Inferior parietal cortex (tissue), 1 donor: ENCODE measurements around the gene FMO4.
"Not testable (repeated sequence)": the region's sequence is repeated elsewhere in the genome, so short reads cannot be mapped to it uniquely, and the experiment has no call there.

Experiments
- DNase-seq: peaks from one replicate; pipeline ENCODE4 v3.0.0-alpha.2; 2016; ENCODE audit errors: extremely low spot score

The FMO4 gene

DNA sequence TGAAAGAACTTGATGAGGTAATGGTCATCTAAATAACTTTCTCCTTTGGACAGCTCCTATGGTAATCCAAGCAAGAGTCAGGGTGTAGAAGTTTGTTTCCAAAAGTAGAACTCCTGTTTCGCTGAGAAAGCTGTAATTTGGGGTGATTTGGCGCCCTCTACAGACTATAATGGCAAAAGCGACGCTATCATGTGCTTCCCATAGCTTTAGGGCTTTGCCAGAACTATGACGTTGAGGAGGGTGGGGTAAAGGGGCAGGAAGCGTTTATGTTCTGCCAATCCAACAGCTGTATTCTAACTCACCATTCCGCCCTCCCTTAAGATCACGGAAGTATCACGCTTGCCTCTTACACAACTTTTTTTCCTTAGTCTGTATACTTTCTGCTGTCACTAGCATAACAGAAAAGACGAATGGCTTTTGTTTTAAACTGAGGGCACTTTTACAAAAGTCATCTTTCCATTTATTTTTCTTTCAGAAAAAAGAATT lies at the start of gene FMO4:
TSS of gene FMO4 (plus strand) at position 349 of the 486 bp plus-strand sequence. CDS start 5,643 bp downstream, outside the sequence.
- DNase-seq, result peak; percentile 96

DNA sequence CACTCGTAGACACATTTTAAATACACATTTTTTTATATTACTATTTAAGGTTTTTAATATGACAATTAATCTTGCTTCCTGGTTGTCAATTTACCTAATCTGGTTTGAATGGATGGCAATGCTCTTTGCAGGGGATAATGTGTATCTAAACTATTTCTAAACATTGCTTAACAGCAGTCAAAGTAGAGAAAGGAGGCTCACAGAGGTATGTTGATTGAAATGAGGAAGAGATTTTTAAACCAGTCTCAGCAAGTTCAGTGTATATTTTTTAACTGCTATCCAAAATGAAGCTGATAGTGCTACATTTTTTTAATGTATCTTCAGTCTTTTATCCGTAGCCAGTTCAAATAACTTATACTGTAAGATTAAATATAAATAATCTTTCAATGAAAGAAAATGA lies 48.3 kb upstream of the FMO4 start:
- no peak for DNase-seq

DNA sequence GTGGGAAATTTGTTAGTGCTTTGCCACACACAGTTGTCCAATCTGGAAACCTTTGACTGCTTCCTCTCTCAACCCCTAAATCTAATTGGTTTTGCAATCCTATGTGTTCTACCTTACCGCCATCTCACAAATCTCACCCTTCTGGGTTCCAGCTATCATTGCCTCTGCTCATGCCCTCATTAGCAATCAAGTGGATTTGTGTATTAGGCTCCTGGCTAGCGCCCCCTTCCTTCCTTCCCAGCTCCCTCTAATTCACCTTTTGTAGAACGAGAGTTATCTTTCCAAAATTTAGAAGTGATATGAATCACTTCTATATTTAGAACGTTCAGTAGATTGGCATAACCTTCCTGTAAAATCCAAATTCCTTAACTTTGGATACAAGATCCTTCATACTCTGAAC lies 47.1 kb upstream of the FMO4 start:
- DNase-seq, result no peak

DNA sequence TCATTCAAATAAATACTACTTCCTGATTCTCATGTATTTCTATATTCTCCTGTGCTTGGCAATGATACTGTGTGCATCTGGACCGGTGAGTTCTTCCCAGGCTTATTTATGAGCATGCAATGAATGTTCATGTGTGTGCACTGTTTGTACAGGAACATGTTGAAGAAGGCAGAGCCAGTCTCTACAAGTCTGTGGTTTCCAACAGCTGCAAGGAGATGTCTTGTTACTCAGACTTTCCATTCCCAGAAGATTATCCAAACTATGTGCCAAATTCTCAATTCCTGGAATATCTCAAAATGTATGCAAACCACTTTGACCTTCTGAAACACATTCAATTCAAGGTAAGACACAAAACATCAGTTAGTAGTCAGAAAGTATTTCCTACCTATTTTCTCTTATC lies 46.6 kb upstream of the FMO4 start:
- DNase-seq, result no peak

GRCh38 chr1:171270806-171271205 lies 43.2 kb upstream of the FMO4 start:
- no peak for DNase-seq

DNA sequence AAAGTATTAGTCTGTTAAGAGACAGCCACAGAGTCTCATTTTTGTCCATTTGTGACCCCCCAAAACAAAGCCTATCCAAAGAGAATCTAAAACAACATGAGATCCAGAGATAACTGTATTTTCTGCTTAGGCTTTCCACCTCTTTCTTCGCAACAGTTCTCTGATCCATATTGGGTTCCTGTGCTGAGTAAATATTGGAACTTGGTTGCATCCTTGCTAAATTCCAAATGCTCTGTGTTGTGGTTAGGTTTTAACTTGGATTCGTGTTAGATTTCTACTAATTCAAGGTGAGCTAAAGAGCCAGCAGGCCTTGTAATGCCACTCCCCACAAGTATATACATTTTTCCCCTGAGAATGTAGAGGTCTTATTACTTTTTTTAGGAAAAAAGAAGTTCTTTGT lies 36.4 kb upstream of the FMO4 start:
- DNase-seq, result no peak

DNA sequence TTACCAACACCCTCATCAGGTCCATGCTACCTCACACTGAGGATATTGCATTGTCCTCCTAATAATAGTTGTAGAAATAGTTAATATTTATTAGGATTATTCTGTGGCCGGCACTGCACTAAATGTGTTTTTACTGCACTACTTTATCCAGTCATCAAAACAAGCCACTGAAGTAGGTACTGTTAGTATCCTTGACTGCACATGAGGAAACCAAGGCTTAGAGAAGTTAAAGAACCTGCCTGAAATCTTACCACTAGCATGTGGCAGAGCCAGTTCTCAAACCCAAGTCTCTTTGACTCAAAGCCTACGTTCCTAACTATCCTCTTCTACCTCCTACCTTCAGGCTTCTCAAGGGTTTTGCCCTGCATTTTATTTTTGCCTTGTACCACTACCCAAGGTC lies 34.7 kb upstream of the FMO4 start:
- no peak for DNase-seq

DNA sequence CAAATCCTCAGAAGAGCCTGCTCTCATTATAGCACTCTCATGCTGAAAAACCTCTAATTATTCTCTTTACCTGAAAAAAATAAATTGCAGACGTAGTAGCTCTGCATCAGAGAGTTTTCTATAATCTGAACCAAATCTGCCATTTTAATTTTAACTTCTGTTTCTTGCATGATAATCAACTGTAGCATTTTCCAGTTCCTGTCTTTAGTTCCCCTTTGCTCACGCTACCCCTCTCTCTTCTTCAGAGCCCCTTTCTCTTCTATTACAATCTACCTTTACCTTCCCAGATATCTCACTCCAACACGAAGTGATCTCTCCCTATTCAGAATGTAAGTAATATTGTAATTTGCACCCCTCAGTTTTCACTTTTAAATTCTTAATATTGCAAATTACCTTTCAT lies 34.3 kb upstream of the FMO4 start:
- DNase-seq, result no peak

DNA sequence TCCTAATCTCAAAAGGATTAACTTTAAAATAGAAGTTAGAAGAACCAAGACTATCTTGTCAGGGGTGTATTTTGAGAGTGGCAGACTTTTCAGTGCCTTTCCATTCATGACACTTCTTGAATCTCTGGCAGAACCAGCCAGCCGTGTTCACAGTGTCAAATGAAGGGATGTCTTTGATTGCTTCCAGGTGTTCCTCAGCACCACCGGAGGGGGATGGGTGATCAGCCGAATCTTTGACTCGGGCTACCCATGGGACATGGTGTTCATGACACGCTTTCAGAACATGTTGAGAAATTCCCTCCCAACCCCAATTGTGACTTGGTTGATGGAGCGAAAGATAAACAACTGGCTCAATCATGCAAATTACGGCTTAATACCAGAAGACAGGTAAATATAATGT lies 33.4 kb upstream of the FMO4 start:
- DNase-seq, result no peak

- DNase-seq, result no peak
Observed at GRCh38 chr1:171286032-171286705, 27.8 kb upstream of the FMO4 start.

GRCh38 chr1:171290621-171291020 lies 23.4 kb upstream of the FMO4 start:
- DNase-seq, result no peak

DNA sequence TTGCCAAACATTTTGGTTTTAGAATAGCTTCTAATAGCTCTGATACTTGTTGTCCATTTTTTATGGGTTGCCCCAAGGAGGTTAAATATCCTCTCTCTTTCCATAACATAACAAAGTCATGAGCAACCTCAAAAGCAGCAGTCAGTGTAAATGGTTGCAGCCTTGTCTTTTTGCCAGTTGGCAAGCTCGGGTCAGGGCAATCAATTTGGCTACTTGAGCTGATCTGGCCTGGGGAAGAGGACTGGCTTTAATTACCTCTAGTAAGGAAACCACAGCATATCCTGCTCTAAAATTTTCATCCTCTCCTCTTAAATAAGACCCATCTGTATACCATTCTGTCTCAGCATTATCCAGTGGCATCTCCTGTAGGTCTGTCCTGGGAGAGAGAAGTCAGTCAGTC lies 21.2 kb upstream of the FMO4 start:
- no peak for DNase-seq

DNA sequence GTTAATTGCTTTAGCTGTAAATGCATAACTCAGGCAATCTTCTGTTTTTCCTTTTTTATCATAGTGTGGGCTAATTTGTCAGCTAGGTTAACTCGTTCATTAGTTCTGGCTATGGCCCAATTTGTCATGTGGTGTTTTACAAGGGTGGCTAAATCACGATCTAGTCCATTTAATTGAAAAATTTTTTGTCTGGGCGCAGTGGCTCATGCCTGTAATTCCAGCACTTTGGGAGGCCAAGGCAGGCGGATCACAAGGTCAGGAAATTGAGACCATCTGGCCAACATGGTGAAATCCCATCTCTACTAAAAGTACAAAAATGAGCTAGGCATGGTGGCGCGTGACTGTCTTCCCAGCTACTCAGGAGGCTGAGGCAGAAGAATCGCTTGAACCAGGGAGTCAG lies 18.6 kb upstream of the FMO4 start:
- not testable (repeated sequence) for DNase-seq

DNA sequence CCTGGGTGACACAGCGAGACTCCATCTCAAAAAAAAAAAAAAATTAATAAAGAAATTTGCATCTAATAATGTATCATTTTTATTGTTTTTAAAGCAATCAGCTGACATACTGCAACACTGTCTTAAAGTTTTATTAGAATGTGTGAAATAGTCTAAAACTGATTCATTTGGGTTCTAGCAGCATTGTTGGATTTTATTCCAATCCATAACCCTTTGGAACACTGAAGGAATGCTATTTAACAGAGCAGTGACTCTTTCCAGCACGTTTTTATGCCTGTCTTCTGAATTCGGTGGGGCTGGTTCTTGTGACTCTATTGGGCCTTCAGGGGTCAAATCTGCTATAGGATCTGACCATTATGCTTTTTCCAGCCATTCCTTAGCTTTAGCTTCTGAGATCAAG lies 18.2 kb upstream of the FMO4 start:
- no peak for DNase-seq

DNA sequence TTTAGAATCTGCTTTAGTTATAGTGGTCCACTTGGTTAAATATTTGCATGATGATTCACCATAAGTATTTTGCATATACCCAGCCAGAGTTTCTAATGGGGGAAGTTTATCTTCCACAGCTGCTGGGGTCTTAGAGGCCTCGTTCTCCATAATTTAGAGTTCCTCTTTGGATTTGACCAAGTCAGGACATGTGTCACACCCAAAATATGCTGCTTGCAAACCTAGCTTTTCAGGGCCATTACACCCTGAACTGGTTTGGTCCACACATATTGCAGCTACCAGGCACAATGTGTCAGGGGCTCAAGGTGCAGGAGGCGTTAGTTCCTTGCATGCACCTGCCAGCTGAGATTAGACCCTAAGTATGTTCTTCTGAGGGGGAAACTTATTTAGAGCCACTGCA lies 17.1 kb upstream of the FMO4 start:
- no peak for DNase-seq

- DNase-seq, result no peak
Observed at GRCh38 chr1:171298696-171299095, 15.3 kb upstream of the FMO4 start.

DNA sequence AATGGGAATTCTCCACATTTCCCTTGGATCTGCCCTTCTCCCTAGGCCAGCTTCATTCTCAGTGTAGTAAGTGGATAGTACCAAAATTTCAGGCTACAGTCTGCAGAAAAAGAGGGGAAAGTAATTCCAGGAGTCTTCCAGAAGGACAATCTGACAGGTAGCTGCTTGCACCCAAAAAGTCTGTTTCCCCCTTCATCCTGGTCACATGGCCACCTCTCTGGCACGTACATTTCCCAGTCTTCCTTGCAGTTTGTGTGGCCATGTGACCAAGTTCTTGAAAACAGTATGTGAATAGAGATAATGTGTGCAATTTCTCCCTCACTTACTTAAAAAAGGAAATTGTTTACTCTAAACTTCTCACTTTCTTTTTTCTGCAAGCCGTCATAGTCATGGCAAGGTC lies 14.6 kb upstream of the FMO4 start:
- no peak for DNase-seq

DNA sequence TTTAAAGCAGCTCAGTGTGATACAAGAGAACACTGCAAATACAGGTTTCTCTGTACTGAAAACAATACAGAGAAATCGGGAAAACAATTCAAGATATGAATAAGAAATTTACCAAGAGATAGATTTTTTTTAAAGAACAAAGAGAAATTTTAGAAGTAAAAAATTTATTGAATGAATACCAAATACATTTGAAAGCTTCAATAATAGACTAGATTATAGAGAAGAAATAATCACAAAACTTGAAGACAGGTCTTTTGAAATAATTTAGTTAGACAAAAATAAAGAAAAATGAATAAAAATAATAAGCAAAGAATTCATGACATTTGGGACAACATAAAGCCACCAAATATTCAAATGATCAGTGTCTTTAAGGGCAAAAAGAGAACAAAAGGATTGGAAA lies 13.6 kb upstream of the FMO4 start:
- no peak for DNase-seq

DNA sequence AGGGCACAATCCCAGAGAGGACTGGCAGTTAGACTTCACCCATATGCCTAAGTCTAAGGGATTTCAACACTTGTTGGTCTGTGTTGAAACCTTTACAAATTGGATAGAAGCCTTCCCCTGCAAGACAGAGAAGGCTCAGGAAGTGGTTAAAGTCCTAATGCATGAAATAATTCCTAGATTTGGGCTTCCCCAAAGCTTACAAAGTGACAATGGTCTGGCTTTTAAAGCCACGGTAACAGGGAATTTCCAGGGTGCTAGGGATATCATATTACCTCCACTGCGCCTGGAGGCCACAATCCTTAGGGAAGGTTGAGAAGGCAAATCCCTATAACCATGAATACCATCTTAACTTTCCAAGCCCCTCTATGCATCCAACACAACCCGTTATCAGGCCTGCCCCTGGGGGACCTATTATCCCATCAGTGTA lies 3.3 kb upstream of the FMO4 start:
- no peak for DNase-seq

DNA sequence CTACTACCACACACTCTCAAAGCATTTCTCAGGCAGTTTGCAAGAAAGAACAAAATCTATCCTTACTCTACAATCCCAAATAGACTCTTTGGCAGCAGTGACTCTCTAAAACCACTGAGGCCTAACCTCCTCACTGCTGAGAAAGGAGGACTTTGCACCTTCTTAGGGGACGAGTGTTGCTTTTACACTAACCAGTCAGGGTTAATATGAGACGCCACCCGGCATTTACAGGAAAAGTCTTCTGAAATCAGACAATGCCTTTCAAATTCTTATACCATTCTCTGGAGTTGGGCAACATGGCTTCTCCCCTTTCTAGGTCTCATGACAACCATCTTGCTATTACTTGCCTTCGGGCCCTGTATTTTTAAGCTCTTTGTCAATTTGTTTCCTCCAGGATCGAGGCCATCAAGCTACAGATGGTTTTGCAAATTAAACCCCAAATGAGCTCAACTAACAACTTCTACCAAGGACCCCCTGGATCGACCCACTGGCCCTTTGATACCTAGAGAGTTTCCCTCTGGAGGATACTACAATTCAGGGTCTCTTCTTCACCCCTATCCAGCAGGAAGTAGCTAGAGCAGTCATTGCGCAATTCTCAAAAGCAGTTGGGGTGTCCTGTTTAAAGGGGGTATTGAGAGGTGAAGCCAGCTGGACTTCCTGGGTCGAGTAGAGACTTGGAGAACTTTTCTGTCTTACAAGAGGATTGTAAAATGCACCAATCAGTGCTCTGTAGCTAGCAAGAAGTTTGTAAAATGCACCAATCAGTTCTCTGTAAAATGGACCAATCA lies 2.0 kb upstream of the FMO4 start:
- no peak for DNase-seq

DNA sequence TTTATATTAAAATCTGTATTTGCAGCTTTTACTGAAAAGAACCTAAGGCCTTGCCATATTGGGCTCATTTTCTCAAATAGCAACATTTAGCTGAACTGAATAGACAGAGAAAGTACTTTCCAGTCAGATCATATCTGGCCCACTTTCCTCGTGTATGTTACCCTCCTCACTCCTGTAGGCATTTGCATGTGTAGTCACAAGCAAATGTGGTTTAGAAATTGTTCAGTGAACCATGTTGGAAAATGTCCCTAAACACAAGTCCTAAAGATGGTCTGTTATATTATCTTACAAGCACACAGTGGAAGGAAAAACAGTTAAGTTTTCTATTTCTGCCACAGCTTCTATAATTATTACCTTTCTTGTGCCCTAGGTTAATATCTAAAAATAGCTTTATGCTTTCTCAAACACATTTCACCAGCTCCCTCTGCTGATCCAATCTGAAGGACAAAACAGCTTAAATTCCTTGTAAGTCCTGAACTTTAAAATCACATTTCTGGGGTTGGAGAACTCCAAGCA lies 606 bp upstream of the FMO4 start:
- DNase-seq, result no peak

DNA sequence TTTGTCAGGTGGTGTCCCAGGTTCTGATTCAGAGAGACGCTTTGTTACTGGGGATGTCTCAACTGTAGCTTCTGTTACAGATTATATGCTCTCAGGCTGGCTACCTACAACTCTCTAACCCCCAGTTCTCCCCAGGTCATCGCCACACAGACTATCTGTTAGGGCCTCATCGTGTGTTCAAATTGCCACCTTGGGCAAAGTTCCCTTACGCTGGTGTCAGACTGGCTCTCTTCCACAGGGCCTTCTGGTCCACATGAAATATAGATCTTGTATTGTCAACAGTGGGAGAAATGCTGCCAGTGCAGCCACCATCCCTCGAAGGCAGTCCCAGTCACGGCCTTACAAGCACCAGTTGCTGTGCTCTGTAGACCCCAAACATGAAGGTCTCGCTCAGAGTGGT lies 15.3 kb downstream of the FMO4 start:
- DNase-seq, result no peak

DNA sequence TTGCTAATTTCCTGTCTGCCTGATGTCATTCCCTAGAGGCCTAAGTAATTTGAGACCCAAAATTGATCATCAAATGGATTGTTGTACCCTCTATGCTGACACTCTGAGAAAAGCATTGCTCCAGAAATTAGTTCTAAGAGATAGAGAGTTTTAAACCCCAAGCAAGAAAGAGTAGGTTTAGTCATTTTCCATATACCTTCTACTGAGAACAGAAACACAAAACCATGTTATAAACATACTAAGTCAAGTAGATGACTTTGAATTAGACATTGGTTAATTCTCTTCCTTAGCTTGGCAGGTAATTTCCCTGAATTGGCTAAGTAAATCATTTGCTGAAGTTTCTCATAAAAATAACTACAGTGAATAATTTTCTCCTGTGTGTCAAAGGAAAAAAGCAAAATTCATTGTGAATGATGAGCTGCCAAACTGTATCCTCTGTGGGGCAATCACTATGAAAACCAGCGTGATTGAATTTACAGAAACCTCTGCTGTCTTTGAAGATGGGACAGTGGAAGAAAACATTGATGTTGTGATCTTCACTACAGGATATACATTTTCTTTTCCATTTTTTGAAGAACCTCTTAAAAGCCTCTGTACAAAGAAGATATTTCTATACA lies 20.1 kb downstream of the FMO4 start:
- DNase-seq, result no peak
